ENCODE results near the gene INTS1.

GRCh38 chr7:1424041-1424440 lies 80.1 kb downstream of the INTS1 start:
- TF ChIP-seq CTCF (IDR thresholded peaks at IDR 0.05) (no peak), EP300 (IDR thresholded peaks at IDR 0.05) (no peak), POLR2AphosphoS5 (IDR thresholded peaks at IDR 0.05) (no peak)
